ENCODE results near the gene ANAPC2. TPM values are rescaled to one million over a fixed set of nuclear protein-coding genes. Genes with fewer than 3 reads are reported as not detected.
A peak's percentile ranks its signal among the peaks of the same experiment; 100 is the strongest.

ANAPC2 gene
- total RNA-seq, 1 experiment from 2014 or later, result 80.9 TPM

GRCh38 chr9:137146527-137146918, 41.8 kb downstream of the ANAPC2 start:
- Mint-ChIP-seq H3K36me3 (no peaks in the 10 kb centered on the region), H3K27ac (no peak overlapping the region), H3K9me3 (no peaks in the 10 kb centered on the region), H3K27me3 (ENCODE audit: low read depth) (peaks cover 22% of the 10 kb centered on the region), H3K4me1 (no peaks in the 10 kb centered on the region; the same call in 1 of the 2 replicates), H3K4me3 (no peak overlapping the region)
- CTCF ChIA-PET, result interaction anchor here (1.5 to 1.8 kb wide), 3 partner anchors 29 to 117 kb away, joined by 3 to 8 read pairs (median 6); no protein-coding TSS in a partner anchor
- TF ChIP-seq TCF7 (CRISPR knock-in tag; IDR thresholded peaks at IDR 0.05; ENCODE audit: low read depth) (no peak), NFYB (CRISPR knock-in tag; conservative IDR thresholded peaks at IDR 0.05; ENCODE audit: low read depth) (no peak), RORB (CRISPR knock-in tag; IDR thresholded peaks at IDR 0.05) (no peak), HMGA2 (CRISPR knock-in tag; IDR thresholded peaks at IDR 0.05) (no peak), ATF3 (CRISPR knock-in tag; conservative IDR thresholded peaks at IDR 0.05) (no peak)
- POLR2A ChIA-PET, result no interaction called here
- peak; percentile 11 for DNase-seq (ENCODE audit: low spot score)
- no peak for ATAC-seq

GRCh38 chr9:137145731-137146526, 42.4 kb downstream of the ANAPC2 start:
- ChIA-PET CTCF (interaction anchor here (1.5 to 1.8 kb wide), 3 partner anchors 30 to 117 kb away, joined by 3 to 8 read pairs (median 6); no protein-coding TSS in a partner anchor), POLR2A (no interaction called here)
- ATAC-seq (no peak), DNase-seq (ENCODE audit: low spot score) (no peak)
- H3K9me3 Mint-ChIP-seq, result no peaks in the 10 kb centered on the region
- H3K36me3 Mint-ChIP-seq, result no peaks in the 10 kb centered on the region
- H3K27me3 Mint-ChIP-seq (ENCODE audit: low read depth), result peaks cover 28% of the 10 kb centered on the region
- TF ChIP-seq ZNF232 (CRISPR knock-in tag; IDR thresholded peaks at IDR 0.05) (no peak), PRDM15 (CRISPR knock-in tag; IDR thresholded peaks at IDR 0.05) (no peak), MYBL2 (CRISPR knock-in tag; IDR thresholded peaks at IDR 0.05) (no peak), ZNF416 (CRISPR knock-in tag; IDR thresholded peaks at IDR 0.05) (no peak), TEAD1 (CRISPR knock-in tag; IDR thresholded peaks at IDR 0.05) (no peak), ZSCAN18 (CRISPR knock-in tag; IDR thresholded peaks at IDR 0.05) (no peak)
- no peak overlapping the region for H3K27ac Mint-ChIP-seq
- no peak overlapping the region for H3K4me3 Mint-ChIP-seq
- no peaks in the 10 kb centered on the region; the same call in 1 of the 2 replicates for H3K4me1 Mint-ChIP-seq

- ATAC-seq, result no peak
- no peak overlapping the region for H3K4me3 Mint-ChIP-seq
- peaks cover 47% of the 10 kb centered on the region for H3K27me3 Mint-ChIP-seq (ENCODE audit: low read depth)
- DNase-seq (ENCODE audit: low spot score), result no peak
- no peaks in the 10 kb centered on the region for H3K36me3 Mint-ChIP-seq
- H3K27ac Mint-ChIP-seq, result no peak overlapping the region
- no peak for TF ChIP-seq ETV6 (CRISPR knock-in tag; IDR thresholded peaks at IDR 0.05)
- TF ChIP-seq CDX4 (CRISPR knock-in tag; IDR thresholded peaks at IDR 0.05; ENCODE audit: borderline replicate concordance), result no peak
- no peak for TF ChIP-seq NR2C2 (CRISPR knock-in tag; IDR thresholded peaks at IDR 0.05)
- no peak for TF ChIP-seq NFE2L1 (CRISPR knock-in tag; IDR thresholded peaks at IDR 0.05)
- no peak for TF ChIP-seq ESRRA (CRISPR knock-in tag; IDR thresholded peaks at IDR 0.05; ENCODE audit: borderline replicate concordance)
- TF ChIP-seq MAX (CRISPR knock-in tag; IDR thresholded peaks at IDR 0.05), result no peak
- no peak for TF ChIP-seq FOXJ3 (CRISPR knock-in tag; IDR thresholded peaks at IDR 0.05; ENCODE audit: borderline replicate concordance)
- no peak for TF ChIP-seq TEAD4 (CRISPR knock-in tag; IDR thresholded peaks at IDR 0.05)
- TF ChIP-seq FOXK1 (CRISPR knock-in tag; IDR thresholded peaks at IDR 0.05), result no peak
- no peaks in the 10 kb centered on the region for H3K9me3 Mint-ChIP-seq
- ChIA-PET POLR2A (no interaction called here), CTCF (no interaction called here)
- no peaks in the 10 kb centered on the region; the same call in 1 of the 2 replicates for H3K4me1 Mint-ChIP-seq
These were observed 44.9 kb downstream of the ANAPC2 start for GRCh38 chr9:137143459-137143858.

Measured in WTC11 (cell line).